HUES6 (cell line): ENCODE measurements around the gene FFAR3.

Source experiments
- H3K27ac ChIP-seq: 2 replicates; pipeline ENCODE4 v1.7.0; 2013; ENCODE audit warnings: low read depth, mild to moderate bottlenecking, low read length, inconsistent platforms
- H3K27me3 ChIP-seq: 2 replicates; pipeline ENCODE4 v1.6.1; 2013; ENCODE audit warnings: low read length; ENCODE audit not compliant: control insufficient read depth, insufficient read depth
- H3K36me3 ChIP-seq: 2 replicates; pipeline ENCODE4 v1.6.1; 2013; ENCODE audit warnings: low read length; ENCODE audit not compliant: control insufficient read depth, insufficient read depth
- H3K4me1 ChIP-seq: 2 replicates; pipeline ENCODE4 v1.6.1; 2013; ENCODE audit warnings: low read length; ENCODE audit not compliant: control insufficient read depth, insufficient read depth
- H3K4me3 ChIP-seq: 2 replicates; pipeline ENCODE4 v1.5.1; 2013; ENCODE audit warnings: low read depth, low read length
- H3K9ac ChIP-seq: one replicate; pipeline ENCODE4 v1.6.1; 2013; ENCODE audit warnings: mild to moderate bottlenecking, low read length
- H3K9me3 ChIP-seq: 2 replicates; pipeline ENCODE4 v1.6.1; 2013; ENCODE audit warnings: low read depth, low read length; ENCODE audit not compliant: control insufficient read depth, insufficient read depth

Gene FFAR3

GRCh38 chr19:35408284-35409171 is 50.3 kb downstream of the FFAR3 start:
- Histone ChIP-seq H3K9me3 (no peaks in the 10 kb centered on the region), H3K36me3 (no peaks in the 10 kb centered on the region), H3K9ac (no peak overlapping the region), H3K27me3 (no peaks in the 10 kb centered on the region), H3K4me1 (no peaks in the 10 kb centered on the region), H3K4me3 (no peak overlapping the region), H3K27ac (no peak overlapping the region)

GRCh38 chr19:35409191-35409590 is 50.9 kb downstream of the FFAR3 start:
- H3K4me3 ChIP-seq: no peak overlapping the region
- no peaks in the 10 kb centered on the region for H3K36me3 ChIP-seq
- H3K27me3 ChIP-seq: no peaks in the 10 kb centered on the region
- no peaks in the 10 kb centered on the region for H3K4me1 ChIP-seq
- no peak overlapping the region for H3K27ac ChIP-seq
- H3K9me3 ChIP-seq: no peaks in the 10 kb centered on the region
- no peak overlapping the region for H3K9ac ChIP-seq
